Measurements from ENCODE around the gene UMAD1. TPM values are rescaled to one million over a fixed set of nuclear protein-coding genes. Genes with fewer than 3 reads are reported as not detected.

The UMAD1 gene
- total RNA-seq, 1 donor from 2014 or later, result 21.6 TPM

DNA sequence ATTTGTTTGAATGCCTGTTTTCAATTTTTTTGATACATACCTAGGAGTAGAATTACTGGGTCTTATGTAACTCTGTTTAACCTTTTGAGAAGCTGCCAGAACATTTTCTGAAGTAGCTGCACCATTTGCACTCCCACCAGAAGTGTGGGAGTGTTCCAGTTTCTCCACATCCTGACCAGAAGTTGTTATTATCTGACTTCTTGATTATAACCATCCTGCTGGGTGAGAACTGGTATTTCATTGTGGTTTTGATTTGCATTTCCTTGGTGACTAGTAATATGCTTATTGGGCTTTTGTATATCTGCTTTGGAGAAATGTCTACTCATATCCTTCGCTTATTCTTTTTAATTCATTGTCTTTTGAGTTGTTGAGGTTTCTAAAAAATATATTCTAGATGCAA lies 210.8 kb downstream of the UMAD1 start:
- TF ChIP-seq, protein P1, sequence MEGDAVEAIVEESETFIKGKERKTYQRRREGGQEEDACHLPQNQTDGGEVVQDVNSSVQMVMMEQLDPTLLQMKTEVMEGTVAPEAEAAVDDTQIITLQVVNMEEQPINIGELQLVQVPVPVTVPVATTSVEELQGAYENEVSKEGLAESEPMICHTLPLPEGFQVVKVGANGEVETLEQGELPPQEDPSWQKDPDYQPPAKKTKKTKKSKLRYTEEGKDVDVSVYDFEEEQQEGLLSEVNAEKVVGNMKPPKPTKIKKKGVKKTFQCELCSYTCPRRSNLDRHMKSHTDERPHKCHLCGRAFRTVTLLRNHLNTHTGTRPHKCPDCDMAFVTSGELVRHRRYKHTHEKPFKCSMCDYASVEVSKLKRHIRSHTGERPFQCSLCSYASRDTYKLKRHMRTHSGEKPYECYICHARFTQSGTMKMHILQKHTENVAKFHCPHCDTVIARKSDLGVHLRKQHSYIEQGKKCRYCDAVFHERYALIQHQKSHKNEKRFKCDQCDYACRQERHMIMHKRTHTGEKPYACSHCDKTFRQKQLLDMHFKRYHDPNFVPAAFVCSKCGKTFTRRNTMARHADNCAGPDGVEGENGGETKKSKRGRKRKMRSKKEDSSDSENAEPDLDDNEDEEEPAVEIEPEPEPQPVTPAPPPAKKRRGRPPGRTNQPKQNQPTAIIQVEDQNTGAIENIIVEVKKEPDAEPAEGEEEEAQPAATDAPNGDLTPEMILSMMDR (IDR thresholded peaks at IDR 0.05), result no peak
- ATAC-seq (no peak), DNase-seq (no peak)
- Histone ChIP-seq H3K27ac (no peak overlapping the region), H3K36me3 (no peaks in the 10 kb centered on the region), H3K4me1 (no peaks in the 10 kb centered on the region), H3K4me3 (no peak overlapping the region), H3K9me3 (peaks cover 10% of the 10 kb centered on the region), H3K27me3 (ENCODE audit: low read depth) (no peaks in the 10 kb centered on the region)
- intact Hi-C loops (cut with DNase I), result no loop called here

DNA sequence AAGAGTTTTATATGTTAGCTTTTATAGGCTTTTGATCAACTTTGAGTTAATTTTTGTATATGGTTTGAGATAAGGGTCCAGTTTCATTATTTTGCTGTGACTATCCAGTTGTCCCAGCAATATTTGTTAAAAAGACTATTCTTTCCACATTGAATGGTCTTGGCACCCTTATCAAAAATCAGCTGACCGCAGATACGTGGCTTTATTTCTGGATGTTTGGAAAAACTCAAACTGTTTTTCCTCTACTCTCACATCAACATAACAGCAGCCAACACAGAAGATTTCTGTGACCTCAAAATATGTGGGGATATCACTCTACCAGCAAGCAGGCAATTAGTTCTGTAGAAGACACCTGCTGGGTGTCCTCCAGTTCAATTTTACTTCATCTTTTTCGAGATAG lies 211.4 kb downstream of the UMAD1 start:
- TF ChIP-seq, protein P1 (IDR thresholded peaks at IDR 0.05), result no peak
- intact Hi-C loops (cut with DNase I), result no loop called here
- ATAC-seq, result no peak

DNA sequence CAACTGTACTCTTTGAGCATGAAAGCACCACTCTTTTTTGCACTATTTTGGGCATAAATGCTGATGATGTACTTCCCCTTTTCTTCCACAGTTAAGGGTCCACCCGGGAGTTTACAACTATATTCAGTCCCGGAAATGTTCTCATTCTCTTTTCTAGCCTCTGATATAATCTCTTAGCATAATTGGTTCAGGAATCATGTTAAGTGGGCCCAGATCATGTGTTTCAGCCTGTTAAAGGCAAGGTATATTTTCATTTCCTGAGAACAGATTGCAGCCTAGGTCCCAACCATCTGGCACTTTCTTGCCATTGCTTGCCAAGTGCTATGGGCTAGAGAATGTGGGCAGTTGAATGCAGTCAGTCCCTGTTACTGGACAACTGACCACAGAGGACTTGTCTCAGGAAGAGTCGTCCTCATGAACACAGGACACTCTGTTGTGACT lies 216.6 kb downstream of the UMAD1 start:
- intact Hi-C loops (cut with DNase I), result no loop called here
- Histone ChIP-seq H3K4me1 (no peaks in the 10 kb centered on the region), H3K27ac (no peak overlapping the region), H3K9me3 (peaks cover 10% of the 10 kb centered on the region), H3K36me3 (no peaks in the 10 kb centered on the region), H3K4me3 (no peak overlapping the region), H3K27me3 (ENCODE audit: low read depth) (no peaks in the 10 kb centered on the region)
- ATAC-seq (no peak), DNase-seq (no peak)
- TF ChIP-seq, protein P1 (IDR thresholded peaks at IDR 0.05), result no peak

More for the DNA sequence above, 211.4 kb downstream of the UMAD1 start:
- no peaks in the 10 kb centered on the region for H3K27me3 ChIP-seq (ENCODE audit: low read depth)
- no peaks in the 10 kb centered on the region for H3K36me3 ChIP-seq
- no peak overlapping the region for H3K27ac ChIP-seq
- DNase-seq, result no peak
- no peaks in the 10 kb centered on the region for H3K4me1 ChIP-seq
- H3K4me3 ChIP-seq, result no peak overlapping the region
- peaks cover 10% of the 10 kb centered on the region for H3K9me3 ChIP-seq

DNA sequence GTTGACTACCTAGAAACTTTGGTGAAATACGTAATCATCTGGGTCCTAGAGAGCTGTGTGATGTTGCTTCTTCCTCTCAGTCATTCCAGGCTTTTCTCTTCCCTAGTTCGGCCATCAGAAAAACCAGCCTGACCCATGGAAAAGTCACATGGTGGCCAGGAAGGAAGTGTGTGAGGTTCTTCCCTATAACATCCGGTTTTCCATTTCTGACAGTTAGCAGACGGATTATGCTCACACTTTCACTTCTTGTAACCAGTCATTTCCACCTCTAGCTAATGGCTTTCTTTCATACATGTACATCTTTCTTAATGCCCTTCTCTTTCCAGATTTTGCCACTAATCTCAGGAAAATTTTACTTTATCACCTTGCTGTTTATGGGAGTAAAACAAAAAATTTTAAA lies 218.0 kb downstream of the UMAD1 start:
- H3K4me3 ChIP-seq, result no peak overlapping the region
- intact Hi-C loops (cut with DNase I), result no loop called here
- TF ChIP-seq, protein P1 (IDR thresholded peaks at IDR 0.05), result no peak
- DNase-seq (no peak), ATAC-seq (no peak)
- H3K27me3 ChIP-seq (ENCODE audit: low read depth), result no peaks in the 10 kb centered on the region
- no peak overlapping the region for H3K27ac ChIP-seq
- H3K36me3 ChIP-seq, result no peaks in the 10 kb centered on the region
- H3K9me3 ChIP-seq, result peaks cover 10% of the 10 kb centered on the region
- H3K4me1 ChIP-seq, result no peaks in the 10 kb centered on the region

DNA sequence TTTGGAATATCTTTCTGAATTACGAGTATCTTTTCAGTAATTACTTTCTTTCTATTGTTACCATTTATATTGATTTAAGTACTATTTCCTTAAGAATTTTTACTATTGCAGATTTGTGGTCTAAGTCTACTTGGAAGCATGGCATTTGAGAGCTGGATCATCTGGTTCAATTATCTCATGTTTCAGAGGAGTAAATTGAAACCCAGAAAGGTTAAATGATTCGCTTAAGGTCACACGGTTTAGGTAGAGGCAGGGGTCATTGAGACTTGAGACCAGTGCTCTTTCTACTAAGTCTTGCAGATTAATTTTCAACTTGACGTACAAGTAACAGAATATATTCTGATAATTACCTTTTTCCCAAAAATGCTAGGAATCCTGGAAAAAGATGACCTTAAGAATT lies 218.9 kb downstream of the UMAD1 start:
- Histone ChIP-seq H3K36me3 (no peaks in the 10 kb centered on the region), H3K4me1 (no peaks in the 10 kb centered on the region), H3K9me3 (peaks cover 10% of the 10 kb centered on the region), H3K27ac (no peak overlapping the region), H3K27me3 (ENCODE audit: low read depth) (no peaks in the 10 kb centered on the region), H3K4me3 (no peak overlapping the region)
- intact Hi-C loops (cut with DNase I), result no loop called here
- ATAC-seq (no peak), DNase-seq (no peak)
- TF ChIP-seq, protein P1 (IDR thresholded peaks at IDR 0.05), result no peak

DNA sequence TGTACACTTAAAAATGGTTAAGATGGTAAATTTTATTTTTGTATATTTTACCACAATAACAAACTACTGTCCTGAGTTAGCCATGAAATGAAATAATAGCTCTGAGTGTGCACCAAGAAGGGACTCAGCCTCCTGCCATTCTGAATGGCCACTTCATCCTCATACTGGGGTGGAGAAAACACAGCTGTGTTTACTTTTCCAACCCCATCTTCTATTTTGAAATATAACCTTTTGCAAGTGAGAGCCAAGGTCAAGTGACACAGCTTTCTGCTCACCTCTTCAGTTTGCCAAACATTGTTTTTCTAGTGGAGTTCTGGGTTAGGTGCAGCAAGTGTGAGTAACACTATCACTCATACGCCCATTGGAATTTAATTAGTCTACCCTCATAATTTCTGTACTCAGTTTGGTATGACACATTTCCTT lies 220.7 kb downstream of the UMAD1 start:
- Histone ChIP-seq H3K36me3 (no peaks in the 10 kb centered on the region), H3K4me3 (no peak overlapping the region), H3K4me1 (no peaks in the 10 kb centered on the region), H3K27me3 (ENCODE audit: low read depth) (no peaks in the 10 kb centered on the region), H3K9me3 (no peaks in the 10 kb centered on the region), H3K27ac (no peak overlapping the region)
- TF ChIP-seq, protein P1 (IDR thresholded peaks at IDR 0.05), result no peak
- DNase-seq, result no peak
- intact Hi-C loops (cut with DNase I), result no loop called here
- ATAC-seq, result peak; percentile 78 to 86
